Stimulated activated CD8-positive, alpha-beta memory T cell treated with anti-CD3 and anti-CD28 coated beads, Interleukin-2, amount 100 ng/mL, for 1 hour (primary cell): ENCODE results near the gene ESPL1.
"Not testable (repeated sequence)": the region's sequence is repeated elsewhere in the genome, so short reads cannot be mapped to it uniquely, and the experiment has no call there.

Source experiments
- DNase-seq, 2 donors: peaks; one replicate each; pipeline ENCODE4 v3.0.0-alpha.2; 2020; ENCODE audit warnings: low read depth in 2 of 2

ESPL1 gene

DNA sequence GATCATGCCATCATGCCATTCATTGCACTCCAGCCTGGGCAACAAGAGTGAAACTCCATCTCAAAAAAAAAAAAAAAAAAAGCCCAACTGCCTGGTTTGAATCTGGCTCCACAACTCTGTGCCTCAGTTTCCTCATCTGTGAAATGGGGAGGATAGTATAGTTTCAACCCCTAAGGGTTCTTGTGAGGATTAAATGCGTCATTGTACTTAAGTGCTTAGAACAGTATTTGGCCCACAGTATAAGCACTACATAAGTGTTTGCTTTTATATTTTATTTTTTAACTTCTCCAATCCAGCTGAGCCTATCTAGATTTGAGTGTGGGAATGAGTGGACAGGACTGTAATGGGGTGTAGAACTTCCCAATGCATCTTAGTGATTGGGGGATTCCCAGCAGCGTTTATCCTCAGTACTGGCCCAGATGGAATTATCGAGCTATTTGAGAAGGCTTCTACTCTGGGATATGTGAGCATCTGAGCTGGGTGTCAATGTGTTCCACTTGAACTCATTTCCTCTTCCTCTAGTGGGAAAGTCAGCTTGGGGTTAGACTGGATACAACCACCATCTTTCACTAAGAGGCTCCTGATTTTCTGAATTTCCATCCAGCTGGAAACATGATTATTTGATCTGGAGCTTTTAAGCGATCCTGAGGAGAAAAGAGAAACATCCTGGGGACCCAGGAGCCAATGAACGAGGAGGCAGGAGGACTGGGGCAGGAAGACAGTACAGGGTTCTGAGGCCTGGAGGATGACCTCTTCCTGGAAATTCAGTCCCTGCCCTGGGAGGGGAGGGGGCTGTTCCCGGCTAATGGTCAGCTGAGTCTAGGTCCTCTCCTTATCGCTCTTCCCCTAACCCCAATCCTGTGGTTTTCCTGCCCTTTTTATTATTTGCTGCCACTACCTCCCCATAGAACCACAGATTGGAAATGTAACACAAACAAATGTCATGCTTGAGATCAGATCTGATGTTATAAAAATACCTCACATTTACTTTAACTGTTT is 9.3 kb upstream of the ESPL1 start:
- no peak for DNase-seq

- DNase-seq = no peak
Measured at GRCh38 chr12:53259891-53260290, 8.2 kb upstream of the ESPL1 start.

DNA sequence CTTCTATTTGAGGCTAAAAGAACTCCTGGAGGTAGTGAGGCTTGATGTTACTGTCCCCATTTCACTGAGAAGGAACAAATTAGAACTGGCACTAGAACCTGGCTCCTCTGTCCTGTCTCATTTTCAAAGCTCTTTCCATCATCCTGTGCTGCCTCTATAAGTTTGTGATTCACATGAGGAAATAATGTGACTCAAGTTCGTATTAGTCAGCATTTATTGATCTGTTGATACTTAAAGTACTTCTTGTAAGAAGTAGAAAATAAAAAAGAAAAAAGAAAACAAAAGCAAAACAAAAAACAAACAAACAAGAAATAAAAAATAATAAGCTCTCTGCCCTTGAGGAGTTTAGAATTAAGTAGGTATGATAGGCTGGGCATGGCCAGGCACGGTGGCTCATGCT is 2.3 kb upstream of the ESPL1 start:
- DNase-seq = no peak

DNA sequence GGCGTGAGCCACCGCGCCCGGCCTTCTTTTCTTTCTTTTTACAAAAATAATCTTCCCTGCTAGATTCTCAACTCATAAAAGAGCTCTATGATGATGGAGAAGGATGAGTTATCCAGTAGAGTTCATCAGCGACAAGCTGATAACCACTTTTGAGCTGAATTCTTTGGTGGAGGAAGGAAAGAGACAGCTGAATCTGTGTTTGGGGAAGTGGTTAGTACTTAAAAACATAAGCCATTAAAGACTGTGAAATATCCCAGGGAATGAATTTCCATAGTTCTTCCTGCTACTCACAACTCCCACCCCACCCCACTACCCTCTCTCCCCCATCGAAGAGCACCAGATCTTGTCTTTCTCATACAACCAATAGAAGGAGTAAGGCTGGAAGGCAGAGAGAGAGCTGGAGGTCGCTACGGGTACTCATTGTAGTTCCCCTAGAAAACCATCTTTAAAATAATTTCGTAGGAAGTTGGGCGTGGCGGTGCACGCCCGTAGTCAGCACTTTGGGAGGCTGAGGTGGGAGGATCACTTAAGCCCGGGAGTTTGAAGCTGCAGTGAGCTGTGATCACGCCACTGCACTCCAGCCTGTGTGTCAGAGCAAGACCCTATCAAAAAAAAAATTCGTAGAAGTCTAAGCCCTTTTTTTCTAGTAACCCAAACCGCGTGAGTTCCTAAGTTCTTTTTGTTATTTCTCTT is 647 bp upstream of the ESPL1 start:
- DNase-seq = no peak

DNA sequence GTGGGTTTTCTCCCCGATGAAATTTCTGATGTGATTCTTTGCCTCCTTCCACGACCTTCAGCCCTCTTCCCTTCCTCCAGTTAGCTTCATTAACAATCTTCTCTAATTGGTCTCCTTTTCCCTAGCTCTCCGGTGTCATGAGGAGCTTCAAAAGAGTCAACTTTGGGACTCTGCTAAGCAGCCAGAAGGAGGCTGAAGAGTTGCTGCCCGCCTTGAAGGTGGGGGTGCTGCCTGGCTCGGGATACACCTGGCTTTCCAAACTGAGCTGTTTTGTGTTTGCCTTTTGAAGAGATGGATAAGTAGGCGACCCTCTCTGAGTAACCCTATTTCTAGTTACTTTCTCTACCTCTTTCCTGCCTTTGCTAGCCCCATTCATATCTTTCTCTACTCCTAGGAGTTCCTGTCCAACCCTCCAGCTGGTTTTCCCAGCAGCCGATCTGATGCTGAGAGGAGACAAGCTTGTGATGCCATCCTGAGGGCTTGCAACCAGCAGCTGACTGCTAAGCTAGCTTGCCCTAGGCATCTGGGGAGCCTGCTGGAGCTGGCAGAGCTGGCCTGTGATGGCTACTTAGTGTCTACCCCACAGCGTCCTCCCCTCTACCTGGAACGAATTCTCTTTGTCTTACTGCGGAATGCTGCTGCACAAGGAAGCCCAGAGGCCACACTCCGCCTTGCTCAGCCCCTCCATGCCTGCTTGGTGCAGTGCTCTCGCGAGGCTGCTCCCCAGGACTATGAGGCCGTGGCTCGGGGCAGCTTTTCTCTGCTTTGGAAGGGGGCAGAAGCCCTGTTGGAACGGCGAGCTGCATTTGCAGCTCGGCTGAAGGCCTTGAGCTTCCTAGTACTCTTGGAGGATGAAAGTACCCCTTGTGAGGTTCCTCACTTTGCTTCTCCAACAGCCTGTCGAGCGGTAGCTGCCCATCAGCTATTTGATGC is 797 bp downstream of the ESPL1 start:
- DNase-seq = no peak

- DNase-seq = no peak
Measured at GRCh38 chr12:53274445-53274844, 6.3 kb downstream of the ESPL1 start.

- no peak for DNase-seq
Measured at GRCh38 chr12:53276511-53276910, 8.4 kb downstream of the ESPL1 start.

DNA sequence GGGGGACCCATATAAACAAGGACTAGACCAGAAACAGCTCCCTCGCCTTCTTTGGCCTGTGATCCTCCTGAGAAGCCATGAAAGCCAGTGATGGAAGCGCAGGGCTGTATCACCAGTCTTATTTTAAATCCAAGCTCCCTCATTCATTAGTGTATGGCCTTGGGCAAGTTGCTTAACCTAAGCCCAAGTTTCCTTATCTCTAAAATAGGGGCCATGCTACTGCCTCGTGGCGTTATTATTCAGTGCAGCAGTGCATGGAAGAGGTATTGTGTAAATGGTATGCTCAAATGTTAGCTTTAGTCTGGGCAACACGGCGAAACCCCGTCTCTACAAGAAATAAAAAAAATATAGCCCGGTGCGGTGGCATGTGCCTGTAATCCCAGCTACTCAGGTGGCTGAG is 9.9 kb downstream of the ESPL1 start:
- no peak for DNase-seq

GRCh38 chr12:53279283-53279869 is 11.3 kb downstream of the ESPL1 start:
- DNase-seq = no peak

DNA sequence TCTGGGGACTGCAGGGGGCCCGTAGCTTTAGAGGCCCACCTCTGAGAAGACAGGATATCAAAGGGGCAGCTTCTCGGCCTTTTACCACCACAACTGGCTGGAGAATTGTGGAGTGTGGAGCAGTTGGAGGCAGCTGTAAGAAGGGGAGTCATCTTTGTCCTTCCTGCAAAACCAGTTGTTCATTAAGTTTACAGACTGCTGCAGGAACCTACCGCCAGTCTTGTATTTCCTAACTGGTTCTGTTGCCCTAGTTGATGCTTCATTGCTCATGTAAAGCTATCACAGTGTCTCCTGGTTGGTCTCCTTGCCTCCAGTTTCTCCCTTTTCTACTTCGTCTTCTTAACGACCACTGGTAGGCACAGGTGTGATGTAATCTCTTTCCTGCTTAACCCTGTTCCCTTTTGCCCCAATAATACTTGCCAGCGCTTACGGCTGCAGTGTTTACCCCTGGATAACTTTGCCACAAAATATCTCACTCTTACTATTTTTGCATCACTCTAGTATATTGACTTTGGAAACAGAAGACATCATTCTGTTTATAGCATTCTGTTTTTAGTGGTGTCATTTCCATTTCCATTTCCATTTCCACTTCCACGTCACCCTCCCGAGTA is 11.9 kb downstream of the ESPL1 start:
- DNase-seq = no peak

DNA sequence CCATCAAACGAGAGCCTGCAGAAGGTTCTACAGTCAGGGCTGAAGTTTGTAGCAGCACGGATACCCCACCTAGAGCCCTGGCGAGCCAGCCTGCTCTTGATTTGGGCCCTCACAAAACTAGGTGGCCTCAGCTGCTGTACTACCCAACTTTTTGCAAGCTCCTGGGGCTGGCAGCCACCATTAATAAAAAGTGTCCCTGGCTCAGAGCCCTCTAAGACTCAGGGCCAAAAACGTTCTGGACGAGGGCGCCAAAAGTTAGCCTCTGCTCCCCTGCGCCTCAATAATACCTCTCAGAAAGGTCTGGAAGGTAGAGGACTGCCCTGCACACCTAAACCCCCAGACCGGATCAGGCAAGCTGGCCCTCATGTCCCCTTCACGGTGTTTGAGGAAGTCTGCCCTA is 18.3 kb downstream of the ESPL1 start:
- no peak for DNase-seq

DNA sequence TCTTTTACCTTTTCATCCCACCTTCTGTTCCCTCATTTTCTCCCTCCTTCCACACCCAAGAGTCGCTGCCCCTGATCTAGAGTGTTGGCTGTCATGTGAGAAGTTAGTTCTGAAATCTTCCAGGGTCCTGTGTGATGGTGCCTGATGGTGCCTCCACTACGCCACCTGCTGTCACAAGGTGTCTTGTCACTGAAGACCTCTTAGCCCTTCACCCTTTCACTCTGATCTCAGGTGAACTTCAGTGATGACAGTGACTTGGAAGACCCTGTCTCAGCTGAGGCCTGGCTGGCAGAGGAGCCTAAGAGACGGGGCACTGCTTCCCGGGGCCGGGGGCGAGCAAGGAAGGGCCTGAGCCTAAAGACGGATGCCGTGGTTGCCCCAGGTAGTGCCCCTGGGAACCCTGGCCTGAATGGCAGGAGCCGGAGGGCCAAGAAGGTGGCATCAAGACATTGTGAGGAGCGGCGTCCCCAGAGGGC is 19.7 kb downstream of the ESPL1 start:
- DNase-seq = peak; percentile 39 to 50

- DNase-seq = no peak
Measured at GRCh38 chr12:53288322-53288721, 20.2 kb downstream of the ESPL1 start.

- DNase-seq = no peak
Measured at GRCh38 chr12:53289891-53290290, 21.8 kb downstream of the ESPL1 start.

- no peak for DNase-seq
Measured at GRCh38 chr12:53290661-53291060, 22.6 kb downstream of the ESPL1 start.

GRCh38 chr12:53292426-53292825 is 24.3 kb downstream of the ESPL1 start:
- no peak for DNase-seq

DNA sequence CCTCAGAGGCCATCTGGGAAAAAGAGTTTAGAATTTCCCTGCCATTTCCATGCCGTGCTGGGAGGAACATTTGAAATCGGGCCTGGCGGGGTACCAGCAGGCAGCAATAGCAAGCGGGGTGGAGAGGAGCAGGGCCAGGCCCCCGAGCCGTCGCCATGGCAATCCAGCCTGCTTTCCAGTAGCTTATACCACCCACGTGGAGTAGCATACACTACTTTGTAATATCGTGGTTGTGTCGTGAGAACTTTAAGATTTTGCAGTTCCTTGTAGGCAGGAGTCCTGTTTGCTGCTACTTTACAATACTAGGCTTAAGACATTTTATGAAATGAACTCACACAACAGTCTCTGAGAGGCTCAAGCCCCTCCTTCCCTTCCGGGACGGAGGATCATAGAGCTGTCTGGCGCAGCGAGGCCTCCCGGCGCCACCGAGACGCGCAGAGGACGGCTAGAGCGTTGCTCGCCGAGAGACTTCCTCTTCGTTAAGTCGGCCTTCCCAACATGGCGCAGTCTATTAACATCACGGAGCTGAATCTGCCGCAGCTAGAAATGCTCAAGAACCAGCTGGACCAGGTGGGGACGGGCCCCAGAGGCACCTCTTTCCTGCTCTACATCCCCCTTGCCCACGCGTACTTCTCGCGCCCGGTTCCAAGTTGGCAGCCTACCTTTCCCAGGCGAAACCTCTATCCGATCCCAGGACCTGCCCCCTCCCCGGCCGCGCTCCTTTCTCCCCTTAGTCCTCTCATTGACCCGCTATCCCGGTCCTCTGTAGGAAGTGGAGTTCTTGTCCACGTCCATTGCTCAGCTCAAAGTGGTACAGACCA is 27.2 kb downstream of the ESPL1 start, which contains the start of gene PFDN5:
TSS of gene PFDN5 (plus strand) at position 473 of the 821 bp plus-strand sequence. CDS start at position 499, 26 bp downstream.
- peak; percentile 70 to 76 for DNase-seq

DNA sequence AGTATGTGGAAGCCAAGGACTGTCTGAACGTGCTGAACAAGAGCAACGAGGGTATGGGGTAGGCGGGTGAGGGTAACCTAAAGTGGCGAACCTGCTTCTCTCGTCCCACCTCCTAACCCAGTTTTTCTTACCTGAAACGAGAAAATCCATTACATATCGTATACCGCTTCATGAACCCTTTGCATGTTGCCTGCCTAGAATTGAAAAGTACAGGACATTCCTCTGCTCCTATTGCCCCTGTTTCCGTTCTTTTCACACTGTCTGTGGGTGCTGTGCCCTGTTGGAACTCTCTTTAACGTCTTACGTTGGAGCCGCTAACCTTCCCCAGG is 27.8 kb downstream of the ESPL1 start:
- no peak for DNase-seq

DNA sequence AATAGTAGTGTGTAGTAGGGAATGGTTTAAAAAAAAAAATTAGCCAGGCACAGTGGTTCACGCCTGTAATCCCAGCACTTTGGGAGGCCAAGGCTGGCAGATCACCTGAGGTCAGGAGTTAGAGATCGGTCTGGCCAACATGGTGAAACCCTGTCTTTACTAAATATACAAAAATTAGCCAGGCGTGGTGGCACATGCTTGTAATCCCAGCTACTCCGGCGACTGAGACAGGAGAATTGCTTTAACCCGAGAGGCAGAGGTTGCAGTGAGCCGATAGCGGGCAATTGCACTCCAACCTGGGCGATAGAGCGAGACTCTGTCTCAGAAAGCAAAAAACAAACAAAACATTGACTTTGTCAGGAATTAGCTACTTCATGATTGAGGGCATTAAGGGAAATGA is 29.0 kb downstream of the ESPL1 start:
- DNase-seq = not testable (repeated sequence)

DNA sequence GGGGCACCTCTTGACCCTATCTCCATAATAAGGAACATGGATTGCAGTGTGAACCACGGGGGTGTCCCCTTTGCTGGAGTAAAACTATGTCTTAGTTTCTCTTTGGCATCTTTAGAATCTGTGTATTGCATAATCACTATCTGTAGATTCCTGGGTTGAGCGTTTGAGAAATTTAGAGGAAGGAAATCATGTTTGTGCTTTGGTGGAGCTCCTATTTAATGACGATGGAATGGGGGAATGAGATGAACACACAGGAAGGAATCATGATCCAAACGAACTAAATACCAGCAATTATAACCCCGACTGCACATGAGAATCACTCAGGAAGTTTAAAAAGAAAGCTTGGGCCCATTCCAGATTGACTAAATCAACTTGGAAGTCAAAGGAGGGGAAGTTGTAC is 30.1 kb downstream of the ESPL1 start:
- DNase-seq = no peak
